ELF-1 (cell line): ENCODE data around the gene OR51B5.
"Not testable (repeated sequence)": the region's sequence is repeated elsewhere in the genome, so short reads cannot be mapped to it uniquely, and the experiment has no call there.

ENCODE experiments used
- DNase-seq: peaks from one replicate; pipeline ENCODE4 v3.0.0-alpha.2; 2016; ENCODE audit warnings: low read depth, low spot score

Gene OR51B5

DNA sequence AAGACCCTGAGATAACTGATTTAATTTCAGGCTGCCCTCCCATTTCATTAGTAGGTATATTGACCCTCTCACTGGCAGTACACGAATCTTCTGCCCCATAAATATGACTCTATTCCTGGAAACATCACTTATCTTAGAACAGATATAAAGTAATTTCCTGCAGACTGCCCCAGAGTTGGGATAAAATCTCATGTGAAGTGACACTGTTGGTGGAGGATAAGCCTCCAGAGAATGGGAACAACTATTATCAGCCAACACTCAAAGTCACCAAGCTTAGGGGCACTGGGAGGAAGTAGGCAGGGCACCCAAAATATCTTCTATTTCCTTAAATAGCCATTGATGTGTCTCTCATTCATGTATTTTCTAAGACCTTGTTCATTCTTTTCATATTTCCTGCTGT is 8.2 kb downstream of the OR51B5 start:
- DNase-seq, result no peak

GRCh38 chr11:5324197-5324596 is 19.1 kb downstream of the OR51B5 start, which contains the start of gene OR51B2:
Gene OR51B2 (minus strand): TSS chr11:5324297. CDS start chr11:5324297, 0 bp downstream.
- DNase-seq, result no peak

DNA sequence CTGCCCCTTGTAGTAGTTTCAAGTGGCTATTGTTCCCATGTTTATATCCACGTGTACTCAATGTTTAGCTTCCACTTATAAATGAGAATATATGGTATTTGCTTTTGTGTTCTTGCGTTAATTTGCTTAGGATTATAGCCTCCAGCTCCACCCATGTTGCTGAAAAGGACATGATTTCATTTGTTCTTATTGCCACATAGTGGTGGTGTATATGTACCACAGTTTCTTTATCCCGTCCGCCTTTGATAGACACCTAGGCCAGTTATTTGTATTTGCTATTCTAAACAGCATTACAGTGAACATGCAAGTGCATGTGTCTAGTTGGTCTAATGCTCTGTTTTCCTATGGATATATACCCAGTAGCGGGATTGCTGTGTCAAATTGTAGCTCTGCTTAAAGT is 26.0 kb downstream of the OR51B5 start:
- no peak for DNase-seq

- DNase-seq, result not testable (repeated sequence)
Measured at GRCh38 chr11:5313326-5314023, 29.8 kb downstream of the OR51B5 start.

DNA sequence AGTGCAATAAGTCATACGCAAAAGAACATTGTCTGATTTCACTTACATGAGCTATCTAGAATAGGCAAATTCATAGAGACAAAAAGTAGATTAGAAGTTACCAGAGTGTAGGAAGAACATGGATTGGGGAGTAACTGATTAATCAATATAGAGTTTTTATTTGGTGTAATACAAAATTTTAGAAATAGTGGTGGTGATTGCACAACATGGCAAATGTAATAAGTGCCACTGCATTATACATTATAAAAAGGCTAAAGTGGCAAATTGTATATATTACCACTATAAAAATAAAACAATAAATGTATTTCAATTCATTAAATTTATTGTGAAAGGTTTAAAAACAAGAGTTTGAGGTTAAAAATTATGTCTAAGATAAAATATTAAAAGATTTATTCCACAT is 32.9 kb downstream of the OR51B5 start:
- no peak for DNase-seq

GRCh38 chr11:5307256-5308019 is 35.9 kb downstream of the OR51B5 start:
- no peak for DNase-seq

GRCh38 chr11:5304046-5304445 is 39.3 kb downstream of the OR51B5 start:
- no peak for DNase-seq

DNA sequence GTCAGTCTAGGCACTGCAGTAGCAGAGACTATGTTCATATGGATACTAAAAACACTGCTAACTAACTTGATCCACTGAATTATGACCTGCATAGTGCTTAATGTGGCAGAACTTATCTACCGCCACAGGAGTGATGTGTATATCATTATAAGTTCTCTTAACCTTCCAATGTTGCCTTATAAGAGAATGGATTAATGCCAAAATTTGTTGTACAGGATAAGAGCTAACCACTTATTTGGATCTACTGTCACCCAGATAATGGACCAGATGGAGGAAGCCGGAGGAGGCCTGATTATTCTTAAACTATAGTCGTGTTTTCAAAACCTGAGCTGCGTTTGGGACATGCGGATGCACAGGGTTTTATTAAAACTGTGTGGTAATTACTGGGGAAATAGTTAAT is 39.7 kb downstream of the OR51B5 start:
- DNase-seq, result no peak

DNA sequence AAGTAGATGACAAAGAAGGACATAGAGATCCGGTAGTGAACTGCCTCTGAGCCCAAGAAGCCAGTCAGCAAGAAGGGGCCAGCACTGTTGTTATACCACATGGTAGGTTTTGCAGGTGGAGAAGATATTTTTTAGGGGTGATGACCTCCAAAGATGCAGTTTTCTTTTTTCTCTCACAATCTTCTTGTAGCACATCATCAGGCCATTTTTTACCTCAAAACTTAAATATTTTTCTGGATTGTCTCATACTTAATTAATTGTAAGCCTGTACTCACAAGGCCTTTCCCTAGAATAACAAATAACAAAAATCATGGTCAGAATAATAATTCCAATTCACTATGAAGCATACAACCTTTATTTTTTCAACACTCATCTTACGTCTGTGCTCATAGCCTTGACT is 41.5 kb downstream of the OR51B5 start, which contains the start of gene OR51B4:
Gene OR51B4 (minus strand): TSS at position 101 of the 400 bp plus-strand sequence. CDS start 0 bp downstream, at position 101.
- DNase-seq, result no peak

GRCh38 chr11:5300251-5300650 is 43.1 kb downstream of the OR51B5 start:
- DNase-seq, result no peak

- DNase-seq, result no peak
Measured at GRCh38 chr11:5298451-5298850, 44.9 kb downstream of the OR51B5 start.

- DNase-seq, result no peak
Measured at GRCh38 chr11:5297721-5298323, 45.5 kb downstream of the OR51B5 start.

DNA sequence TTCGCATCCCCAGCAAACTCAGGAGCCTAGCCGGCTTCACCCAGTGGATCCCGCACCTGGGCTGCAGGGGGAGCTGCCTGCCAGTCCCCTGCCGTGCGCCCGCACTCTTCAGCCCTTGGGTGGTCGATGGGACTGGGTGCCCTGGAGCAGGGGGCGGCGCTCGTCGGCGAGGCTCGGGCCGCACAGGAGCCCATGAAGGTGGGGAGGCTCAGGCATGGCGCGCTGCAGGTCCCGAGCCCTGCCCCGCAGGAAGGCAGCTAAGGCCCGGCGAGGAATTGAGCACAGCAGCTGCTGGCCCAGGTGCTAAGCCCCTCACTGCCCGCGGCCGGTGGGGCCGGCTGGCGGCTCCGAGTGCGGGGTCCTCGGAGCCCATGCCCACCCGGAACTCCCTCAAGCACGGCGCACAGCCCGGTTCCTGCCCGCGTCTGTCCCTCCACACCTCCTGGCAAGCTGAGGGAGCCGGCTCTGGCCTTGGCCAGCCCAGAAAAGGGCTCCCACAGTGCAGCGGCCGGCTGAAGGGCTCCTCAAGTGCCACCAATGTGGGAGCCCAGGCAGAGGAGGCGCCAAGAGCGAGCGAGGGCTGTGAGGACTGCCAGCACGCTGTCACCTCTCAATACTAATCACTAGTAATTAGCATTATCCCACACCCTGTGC is 48.9 kb downstream of the OR51B5 start:
- DNase-seq, result not testable (repeated sequence)

DNA sequence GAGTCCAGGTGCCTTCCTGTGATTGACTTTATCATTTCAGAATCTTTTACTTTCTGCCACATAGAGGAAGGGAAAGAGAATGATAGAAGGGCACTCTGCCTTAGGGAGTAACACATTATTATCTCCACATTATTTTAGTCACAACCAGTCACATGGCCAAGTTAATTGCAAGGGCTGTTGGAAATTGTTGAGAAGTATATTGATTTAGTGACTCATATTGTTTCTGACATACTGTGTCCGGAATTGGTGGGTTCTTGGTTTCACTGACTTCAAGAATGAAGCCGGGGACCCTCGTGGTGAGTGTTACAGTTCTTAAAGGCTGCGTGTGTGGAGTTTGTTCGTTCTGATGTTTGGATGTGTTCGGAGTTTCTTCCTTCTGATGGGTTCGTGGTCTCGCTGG is 50.3 kb downstream of the OR51B5 start:
- no peak for DNase-seq
